ENCODE data around the gene SETDB1.

The SETDB1 gene

DNA sequence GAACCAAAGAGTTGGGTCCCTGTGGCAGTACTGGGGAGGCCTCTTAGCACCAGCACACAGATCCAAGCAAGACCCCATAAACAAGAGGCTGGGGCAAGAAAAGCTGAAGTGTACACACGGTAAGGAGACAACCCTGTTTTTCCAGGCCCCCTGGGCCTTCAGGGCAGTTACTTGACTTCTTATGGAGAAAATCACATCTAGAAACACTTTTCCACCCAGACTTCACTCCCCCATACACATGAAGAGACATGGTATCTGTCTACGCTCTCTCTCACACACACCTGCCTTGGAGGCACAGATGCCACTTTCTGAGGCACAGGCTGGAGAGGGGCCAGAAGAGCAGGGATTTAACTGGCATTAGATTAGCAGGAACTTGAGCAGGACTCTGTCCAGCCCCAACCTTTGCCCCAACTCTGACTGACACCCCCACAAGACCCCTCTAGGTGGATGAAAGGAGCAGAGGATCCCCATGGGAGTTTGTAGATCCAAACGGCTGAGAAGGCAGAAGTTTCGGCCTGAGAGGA is 46.3 kb downstream of the SETDB1 start:
- Histone ChIP-seq H3K4me3 (ENCODE audit: control insufficient read depth in 1 of 7, extremely low read depth in 1 of 7, insufficient read depth in 4 of 7, low read depth in 2 of 7, low read length in 6 of 7) (peak overlapping the region in 5 of 7 experiments; percentile 79 to 95 (median 92)), H3K27ac (ENCODE audit: insufficient read depth in 1 of 2, low read depth in 1 of 2, low read length in 2 of 2, poor library complexity in 1 of 2, severe bottlenecking in 2 of 2) (peak overlapping the region in 1 of 2 experiments; percentile 91)
- 97% methylated on average over 3 of the region's 4 CpGs for WGBS (ENCODE audit: insufficient coverage)

DNA sequence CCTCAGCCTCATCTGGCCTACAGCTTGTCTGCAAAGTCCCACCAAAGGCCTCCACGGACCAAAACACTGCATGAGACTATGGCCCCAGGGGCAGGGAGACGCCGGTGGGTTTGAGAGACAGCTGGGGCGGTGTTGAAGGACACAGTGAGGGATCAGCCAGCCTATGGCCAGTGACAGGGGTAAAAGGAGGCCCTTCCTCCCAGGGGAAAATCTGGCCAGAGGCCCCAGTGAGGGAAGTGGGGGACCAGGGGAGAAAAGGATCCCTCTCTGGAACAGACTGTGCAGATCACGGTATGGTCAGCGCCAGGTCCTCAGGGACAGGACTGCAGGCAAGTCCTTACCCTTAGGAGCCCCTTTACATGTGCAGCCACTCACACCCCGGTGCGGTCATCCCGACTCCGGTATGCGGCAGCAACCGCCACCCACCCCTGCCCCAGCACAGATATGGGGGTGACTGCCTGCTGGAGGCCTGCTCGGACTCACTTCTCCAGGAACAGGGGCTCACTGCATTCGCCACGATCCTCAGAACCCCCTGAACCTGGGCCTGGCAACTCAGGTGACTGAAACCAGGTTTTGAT is 47.2 kb downstream of the SETDB1 start:
- Histone ChIP-seq H3K4me1 (ENCODE audit: control extremely low read depth in 1 of 4, control insufficient read depth in 4 of 4, insufficient read depth in 4 of 4, low read length in 3 of 4) (peaks cover 22 to 74% (median 63%) of the 10 kb centered on the region in 4 experiments), H3K9me3 (ENCODE audit: control extremely low read depth in 1 of 5, control insufficient read depth in 4 of 5, insufficient read depth in 2 of 5, low read depth in 1 of 5, low read length in 4 of 5) (no peaks in the 10 kb centered on the region), H3K4me3 (ENCODE audit: control insufficient read depth in 1 of 7, extremely low read depth in 1 of 7, insufficient read depth in 4 of 7, low read depth in 2 of 7, low read length in 6 of 7) (peak overlapping the region; percentile 39 to 95 (median 87)), H3K27ac (ENCODE audit: insufficient read depth in 1 of 2, low read depth in 1 of 2, low read length in 2 of 2, poor library complexity in 1 of 2, severe bottlenecking in 2 of 2) (peak overlapping the region; percentile 78 to 91), H3K36me3 (ENCODE audit: control insufficient read depth in 4 of 4, insufficient read depth in 4 of 4, low read length in 3 of 4) (peaks cover 0 to 30% (median 6%) of the 10 kb centered on the region in 4 experiments), H3K27me3 (replicated peaks in 2 of 5; ENCODE audit: control insufficient read depth in 4 of 5, insufficient read depth in 5 of 5, low read length in 4 of 5) (no peaks in the 10 kb centered on the region)
- peak in 2 of 3 donors; percentile 18 to 27 for DNase-seq
- POLR2A ChIA-PET = interaction anchor here (0.5 to 1.3 kb wide), 5 partner anchors 10 to 72 kb away, joined by 3 to 7 read pairs (median 4); partner anchors contain the start of gene MINDY1
- 32% methylated on average over 10 of the region's 15 CpGs for WGBS (ENCODE audit: insufficient coverage)
- CTCF ChIA-PET = interaction anchor here (0.8 to 1.5 kb wide), 6 partner anchors 10 to 39 kb away, joined by 3 to 4 read pairs (median 3); no protein-coding TSS in a partner anchor

More for the DNA sequence above, 46.3 kb downstream of the SETDB1 start:
- Histone ChIP-seq H3K27me3 (replicated peaks in 2 of 5; ENCODE audit: control insufficient read depth in 4 of 5, insufficient read depth in 5 of 5, low read length in 4 of 5) (no peaks in the 10 kb centered on the region), H3K4me1 (ENCODE audit: control extremely low read depth in 1 of 4, control insufficient read depth in 4 of 4, insufficient read depth in 4 of 4, low read length in 3 of 4) (peaks cover 16 to 66% (median 54%) of the 10 kb centered on the region in 4 experiments), H3K9me3 (ENCODE audit: control extremely low read depth in 1 of 5, control insufficient read depth in 4 of 5, insufficient read depth in 2 of 5, low read depth in 1 of 5, low read length in 4 of 5) (no peaks in the 10 kb centered on the region), H3K36me3 (ENCODE audit: control insufficient read depth in 4 of 4, insufficient read depth in 4 of 4, low read length in 3 of 4) (peaks cover 3 to 39% (median 15%) of the 10 kb centered on the region in 4 experiments)
- POLR2A ChIA-PET = no interaction called here
- CTCF ChIA-PET = interaction anchor here (1.1 to 1.5 kb wide), 2 partner anchors 9 to 20 kb away, joined by 3 to 4 read pairs; no protein-coding TSS in a partner anchor
- DNase-seq = no peak

DNA sequence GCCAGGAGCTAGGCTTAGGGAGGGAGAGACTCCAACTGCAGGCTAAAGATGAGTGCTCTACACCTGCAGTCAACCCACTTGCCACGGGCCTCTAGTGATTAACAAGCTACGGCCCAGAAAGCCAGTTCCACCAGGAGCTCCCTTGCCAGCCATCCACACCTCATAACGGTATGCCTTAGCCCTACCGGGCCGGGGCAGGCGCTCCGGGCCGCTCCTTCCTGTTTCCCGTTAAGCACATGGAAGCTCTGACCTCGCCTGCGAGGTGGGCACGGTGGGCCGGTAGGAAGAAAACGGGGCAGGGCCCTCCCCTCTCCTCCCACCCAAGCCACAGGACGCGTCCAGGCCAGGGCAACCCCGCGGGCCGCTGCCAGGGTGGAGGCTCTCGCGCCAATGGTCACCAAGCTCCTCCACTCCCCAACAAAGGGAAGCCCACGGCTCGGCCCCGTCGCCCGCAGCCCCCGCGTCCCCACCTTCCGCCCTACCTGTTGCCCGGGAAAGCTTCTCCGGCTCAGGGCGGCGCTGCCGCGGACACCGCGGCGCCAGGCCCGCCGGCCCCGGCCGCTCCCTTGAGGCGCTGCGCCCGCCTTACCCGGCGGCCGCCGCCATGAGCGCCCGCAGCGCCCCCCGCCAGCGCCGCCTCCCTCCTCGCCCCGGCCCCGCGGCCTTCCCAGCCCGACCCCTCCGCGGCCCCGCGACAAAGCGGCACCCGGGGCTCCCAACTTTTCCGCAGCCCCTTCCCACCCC is 47.8 kb downstream of the SETDB1 start:
- DNase-seq = peak in 2 of 3 donors; percentile 36 to 43
- under 1% methylated on average over 31 of the region's 67 CpGs for WGBS (ENCODE audit: insufficient coverage)
- H3K36me3 ChIP-seq (ENCODE audit: control insufficient read depth in 4 of 4, insufficient read depth in 4 of 4, low read length in 3 of 4) = peaks cover 0 to 24% (median under 1%) of the 10 kb centered on the region in 4 experiments
- peak overlapping the region; percentile 78 to 91 for H3K27ac ChIP-seq (ENCODE audit: insufficient read depth in 1 of 2, low read depth in 1 of 2, low read length in 2 of 2, poor library complexity in 1 of 2, severe bottlenecking in 2 of 2)
- no peaks in the 10 kb centered on the region for H3K9me3 ChIP-seq (ENCODE audit: control extremely low read depth in 1 of 5, control insufficient read depth in 4 of 5, insufficient read depth in 2 of 5, low read depth in 1 of 5, low read length in 4 of 5)
- ChIA-PET CTCF (interaction anchor here (0.8 to 1.0 kb wide), 5 partner anchors 10 to 40 kb away, joined by 3 read pairs; no protein-coding TSS in a partner anchor), POLR2A (interaction anchor here (0.5 to 1.3 kb wide), 6 partner anchors 9 to 71 kb away, joined by 3 to 7 read pairs (median 4); partner anchors contain the start of gene MINDY1)
- H3K4me3 ChIP-seq (ENCODE audit: control insufficient read depth in 1 of 7, extremely low read depth in 1 of 7, insufficient read depth in 4 of 7, low read depth in 2 of 7, low read length in 6 of 7) = peak overlapping the region; percentile 39 to 95 (median 87)
- peaks cover 26 to 81% (median 69%) of the 10 kb centered on the region in 4 experiments for H3K4me1 ChIP-seq (ENCODE audit: control extremely low read depth in 1 of 4, control insufficient read depth in 4 of 4, insufficient read depth in 4 of 4, low read length in 3 of 4)
- no peaks in the 10 kb centered on the region for H3K27me3 ChIP-seq (replicated peaks in 2 of 5; ENCODE audit: control insufficient read depth in 4 of 5, insufficient read depth in 5 of 5, low read length in 4 of 5)

GRCh38 chr1:150974580-150975478 is 48.7 kb downstream of the SETDB1 start, which contains the start of gene CERS2:
Gene CERS2 (minus strand): TSS chr1:150974835. CDS start chr1:150969090, 5,745 bp downstream.
- Histone ChIP-seq H3K4me3 (ENCODE audit: control insufficient read depth in 1 of 7, extremely low read depth in 1 of 7, insufficient read depth in 4 of 7, low read depth in 2 of 7, low read length in 6 of 7) (peak within 1 kb of the TSS; percentile 39 to 95 (median 87)), H3K27me3 (replicated peaks in 2 of 5; ENCODE audit: control insufficient read depth in 4 of 5, insufficient read depth in 5 of 5, low read length in 4 of 5) (no peaks in the 10 kb centered on the region), H3K4me1 (ENCODE audit: control extremely low read depth in 1 of 4, control insufficient read depth in 4 of 4, insufficient read depth in 4 of 4, low read length in 3 of 4) (peaks cover 26 to 89% (median 75%) of the 10 kb centered on the region in 4 experiments), H3K27ac (ENCODE audit: insufficient read depth in 1 of 2, low read depth in 1 of 2, low read length in 2 of 2, poor library complexity in 1 of 2, severe bottlenecking in 2 of 2) (peak within 1 kb of the TSS; percentile 78 to 91), H3K36me3 (ENCODE audit: control insufficient read depth in 4 of 4, insufficient read depth in 4 of 4, low read length in 3 of 4) (peaks cover 0 to 18% (median 0%) of the 10 kb centered on the region in 4 experiments), H3K9me3 (ENCODE audit: control extremely low read depth in 1 of 5, control insufficient read depth in 4 of 5, insufficient read depth in 2 of 5, low read depth in 1 of 5, low read length in 4 of 5) (no peaks in the 10 kb centered on the region)
- POLR2A ChIA-PET = interaction anchor here (1.2 to 1.3 kb wide), 2 partner anchors 18 to 32 kb away, joined by 3 to 7 read pairs; partner anchors contain the start of gene MINDY1
- peak; percentile 85 to 92 (median 86) for DNase-seq
- WGBS (ENCODE audit: insufficient coverage) = 4% methylated on average over 55 of the region's 106 CpGs
- CTCF ChIA-PET = interaction anchor here (1.5 kb wide), 1 partner anchor 414 kb away, joined by 3 read pairs; no protein-coding TSS in a partner anchor

DNA sequence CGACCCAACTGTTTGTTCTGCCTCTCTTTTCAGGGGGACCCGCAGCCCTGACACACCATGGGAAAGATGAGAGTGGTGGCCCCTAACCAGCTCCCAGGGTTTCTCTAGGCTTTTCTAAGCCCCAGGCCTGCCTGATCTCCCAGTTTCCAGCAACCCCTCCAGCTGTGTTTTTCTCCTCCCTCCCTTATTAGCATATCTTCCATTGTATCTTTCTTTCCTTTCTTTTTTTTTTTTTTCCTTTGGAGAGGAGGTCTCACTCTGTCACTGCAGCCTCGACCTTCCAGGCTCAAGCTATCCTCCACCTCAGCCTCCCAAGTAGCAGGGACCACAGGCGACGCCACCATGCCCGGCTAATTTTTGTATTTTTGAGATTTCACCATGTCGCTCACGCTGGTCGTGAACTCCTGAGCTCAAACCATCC is 50.2 kb downstream of the SETDB1 start:
- Histone ChIP-seq H3K36me3 (ENCODE audit: control insufficient read depth in 4 of 4, insufficient read depth in 4 of 4, low read length in 3 of 4) (peaks cover 0 to 12% (median 0%) of the 10 kb centered on the region in 4 experiments), H3K4me1 (ENCODE audit: control extremely low read depth in 1 of 4, control insufficient read depth in 4 of 4, insufficient read depth in 4 of 4, low read length in 3 of 4) (peaks cover 24 to 82% (median 69%) of the 10 kb centered on the region in 4 experiments), H3K27ac (ENCODE audit: insufficient read depth in 1 of 2, low read depth in 1 of 2, low read length in 2 of 2, poor library complexity in 1 of 2, severe bottlenecking in 2 of 2) (peak overlapping the region in 1 of 2 experiments; percentile 85), H3K27me3 (replicated peaks in 2 of 5; ENCODE audit: control insufficient read depth in 4 of 5, insufficient read depth in 5 of 5, low read length in 4 of 5) (no peaks in the 10 kb centered on the region), H3K4me3 (ENCODE audit: control insufficient read depth in 1 of 7, extremely low read depth in 1 of 7, insufficient read depth in 4 of 7, low read depth in 2 of 7, low read length in 6 of 7) (peak overlapping the region in 3 of 7 experiments; percentile 35 to 73 (median 52)), H3K9me3 (ENCODE audit: control extremely low read depth in 1 of 5, control insufficient read depth in 4 of 5, insufficient read depth in 2 of 5, low read depth in 1 of 5, low read length in 4 of 5) (no peaks in the 10 kb centered on the region)
- peak in 1 of 3 donors; percentile 23 for DNase-seq
- 84% methylated on average over 5 of the region's 9 CpGs for WGBS (ENCODE audit: insufficient coverage)
- ChIA-PET CTCF (interaction anchor here (1.3 to 15.2 kb wide), 6 partner anchors 9 to 416 kb away, joined by 3 to 235 read pairs (median 19); partner anchors contain the start of gene MINDY1), POLR2A (interaction anchor here (0.6 to 1.7 kb wide), 5 partner anchors 18 to 282 kb away, joined by 3 to 8 read pairs (median 4); partner anchors contain the start of gene MINDY1)

Data from common myeloid progenitor, CD34-positive (primary cell).